Measurements from ENCODE around the gene MND1.

- TF ChIP-seq CTCF (conservative IDR thresholded peaks at IDR 0.05) (no peak), EZH2 (IDR thresholded peaks at IDR 0.05; ENCODE audit: low read depth) (no peak)
Measured at GRCh38 chr4:153374442-153374841, 30.0 kb downstream of the MND1 start.

Data from PC-9 (cell line).